NCI-H510A (cell line): ENCODE results near the gene FNDC3A.
"Not testable (repeated sequence)": the region's sequence is repeated elsewhere in the genome, so short reads cannot be mapped to it uniquely, and the experiment has no call there.

ENCODE experiments used
- DNase-seq: peaks from one replicate; lab custom pipeline; 2025; lab: John Stamatoyannopoulos, UW

The FNDC3A gene

DNA sequence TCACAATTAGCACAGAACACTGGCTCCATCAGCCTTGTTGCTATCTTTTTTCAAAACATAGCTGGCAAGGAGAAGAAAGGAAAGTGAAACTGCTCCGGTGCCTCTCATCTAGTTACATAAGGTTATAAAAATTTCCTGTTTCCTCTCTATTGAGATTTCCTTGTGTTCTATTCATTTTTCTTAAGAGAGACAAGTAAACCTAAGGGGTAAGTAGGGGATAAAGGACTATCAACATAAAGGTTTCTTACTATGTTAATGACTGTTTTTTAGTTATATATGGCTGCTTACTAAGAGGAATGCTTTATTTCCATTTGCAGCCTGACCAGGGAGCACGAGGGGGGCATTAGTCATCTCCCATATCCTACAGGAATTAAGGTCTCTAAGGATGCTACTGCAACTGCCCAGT lies 171.2 kb downstream of the FNDC3A start:
- no peak for DNase-seq

DNA sequence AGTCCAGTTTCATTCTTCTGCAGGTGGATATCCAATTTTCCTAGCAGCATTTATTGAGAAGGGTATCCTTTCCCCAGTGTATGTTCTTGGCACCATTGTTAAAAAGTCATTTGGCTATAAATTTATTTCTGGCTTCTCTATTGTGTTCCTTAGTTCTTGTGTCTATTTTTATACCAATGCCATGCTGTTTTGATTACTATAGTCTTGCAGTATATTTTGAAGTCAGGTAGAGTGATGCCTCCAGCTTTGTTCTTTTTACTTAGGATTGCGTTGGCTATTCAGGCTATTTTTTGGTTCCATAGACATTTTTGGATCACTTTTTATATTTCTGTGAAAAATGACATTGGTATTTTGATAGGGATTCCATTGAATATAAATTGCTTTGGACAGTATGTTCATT lies 172.7 kb downstream of the FNDC3A start:
- DNase-seq: no peak

DNA sequence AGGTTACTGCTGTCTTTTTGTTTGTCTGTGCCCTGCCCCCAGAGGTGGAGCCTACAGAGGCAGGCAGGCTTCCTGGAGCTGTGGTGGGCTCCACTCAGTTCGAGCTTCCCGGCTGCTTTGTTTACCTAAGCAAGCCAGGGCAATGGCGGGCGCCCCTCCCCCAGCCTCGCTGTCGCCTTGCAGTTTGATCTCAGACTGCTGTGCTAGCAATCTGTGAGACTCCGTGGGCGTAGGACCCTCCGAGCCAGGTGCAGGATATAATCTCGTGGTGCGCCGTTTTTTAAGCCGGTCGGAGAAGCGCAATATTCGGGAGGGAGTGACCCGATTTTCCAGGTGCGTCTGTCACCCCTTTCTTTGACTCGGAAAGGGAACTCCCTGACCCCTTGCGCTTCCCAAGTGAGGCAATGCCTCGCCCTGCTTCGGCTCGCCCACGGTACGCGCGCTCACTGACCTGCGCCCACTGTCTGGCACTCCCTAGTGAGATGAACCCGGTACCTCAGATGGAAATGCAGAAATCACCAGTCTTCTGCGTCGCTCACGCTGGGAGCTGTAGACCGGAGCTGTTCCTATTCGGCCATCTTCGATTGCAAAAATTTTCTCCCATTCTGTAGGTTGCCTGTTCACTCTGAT lies 182.4 kb downstream of the FNDC3A start:
- DNase-seq: not testable (repeated sequence)

DNA sequence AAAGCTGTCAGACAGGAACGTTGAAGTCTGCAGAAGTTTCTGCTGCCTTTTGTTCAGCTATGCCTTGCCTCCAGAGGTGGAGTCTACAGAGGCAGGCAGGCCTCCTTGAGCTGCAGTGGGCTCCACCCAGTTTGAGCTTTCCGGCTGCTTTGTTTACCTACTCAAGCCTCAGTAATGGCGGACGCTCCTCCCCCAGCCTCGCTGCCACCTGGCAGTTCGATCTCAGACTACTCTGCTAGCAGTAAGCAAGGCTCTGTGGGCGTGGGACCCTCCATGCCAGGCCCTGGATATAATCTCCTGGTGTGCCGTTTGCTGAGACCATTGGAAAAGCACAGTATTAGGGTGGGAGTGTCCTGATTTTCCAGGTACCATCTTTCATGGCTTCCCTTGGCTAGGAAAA lies 187.4 kb downstream of the FNDC3A start:
- DNase-seq: not testable (repeated sequence)

DNA sequence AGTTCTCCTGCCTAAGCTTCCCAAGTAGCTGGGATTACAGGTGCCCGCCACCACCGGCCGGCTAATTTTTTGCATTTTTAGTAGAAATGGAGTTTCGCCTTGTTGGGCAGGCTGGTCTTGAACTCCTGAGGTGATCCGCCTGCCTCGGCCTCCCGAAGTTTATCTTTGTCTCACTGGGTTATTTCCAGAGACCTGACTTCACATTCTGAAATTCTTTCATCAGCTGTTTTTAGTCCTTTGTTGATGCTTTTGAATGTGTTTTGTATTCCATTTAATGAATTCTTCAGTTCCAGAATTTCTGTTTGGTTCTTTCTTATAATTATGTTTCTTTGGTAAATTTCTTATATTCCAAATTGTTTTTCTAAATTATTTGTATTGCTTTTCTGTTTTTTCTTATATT lies 189.0 kb downstream of the FNDC3A start:
- DNase-seq: no peak

DNA sequence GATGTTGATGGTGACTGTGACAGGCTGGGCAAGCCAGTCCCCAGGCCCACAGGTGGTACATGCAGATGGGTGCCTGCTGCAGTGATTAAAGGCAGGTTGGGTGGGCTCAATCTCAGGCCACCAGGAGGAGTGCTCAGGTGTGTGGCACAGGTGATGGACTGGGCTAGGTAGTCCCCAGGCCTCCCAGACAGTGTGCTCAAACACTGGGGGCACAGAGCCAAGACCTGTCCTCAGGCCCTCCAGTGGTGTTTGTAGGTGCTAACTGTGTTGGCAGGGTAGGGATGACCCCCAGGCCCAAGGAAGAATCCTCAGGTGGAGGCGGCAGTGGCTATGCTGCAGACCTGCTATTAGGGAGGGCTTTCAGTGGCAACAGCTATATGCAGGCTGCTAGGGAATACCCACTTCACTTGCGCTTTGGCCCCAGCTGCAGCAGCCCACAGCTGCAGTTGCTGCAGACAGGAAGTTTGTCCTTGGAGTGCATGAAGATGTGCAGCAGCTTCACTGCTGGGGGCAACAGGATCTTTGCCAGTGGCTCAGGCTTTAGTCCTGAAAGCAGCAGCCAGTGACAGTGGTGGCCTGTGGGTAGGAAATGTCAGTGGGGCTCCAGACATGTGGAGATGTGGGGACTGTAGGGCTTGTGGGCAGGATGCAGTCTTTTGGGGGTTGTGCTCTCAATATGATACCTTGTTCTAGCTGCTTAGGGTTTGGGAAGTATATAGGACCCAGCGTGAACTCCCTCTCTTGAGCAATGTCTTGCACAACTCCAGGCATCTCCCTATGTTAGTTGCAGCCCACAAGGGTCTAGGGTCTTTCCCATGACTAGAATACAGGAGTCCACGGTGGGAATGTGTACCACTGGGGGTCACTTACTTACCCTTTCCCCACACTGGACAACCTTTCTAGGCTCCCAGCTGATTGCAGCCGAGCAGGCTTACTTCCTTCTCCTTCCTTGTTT lies 190.4 kb downstream of the FNDC3A start:
- DNase-seq: no peak

DNA sequence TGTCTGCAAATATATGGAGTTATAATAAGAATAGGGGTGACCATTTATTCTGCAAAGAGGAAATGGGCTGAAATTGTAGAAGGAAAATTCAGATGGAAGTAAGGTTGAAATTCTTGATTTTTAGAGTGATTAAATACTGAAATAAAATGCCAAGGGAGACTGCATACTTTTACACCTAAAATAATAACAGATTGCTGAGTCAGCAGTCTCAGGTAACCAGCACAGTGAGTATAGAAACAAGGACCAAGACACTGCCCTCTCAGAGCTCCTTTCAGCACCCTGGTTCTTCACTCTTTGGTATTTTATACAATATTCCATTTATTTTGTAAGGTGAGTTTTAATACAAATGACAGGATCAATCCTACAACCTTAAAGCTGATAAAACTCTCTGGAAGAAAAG lies 195.6 kb downstream of the FNDC3A start:
- no peak for DNase-seq

DNA sequence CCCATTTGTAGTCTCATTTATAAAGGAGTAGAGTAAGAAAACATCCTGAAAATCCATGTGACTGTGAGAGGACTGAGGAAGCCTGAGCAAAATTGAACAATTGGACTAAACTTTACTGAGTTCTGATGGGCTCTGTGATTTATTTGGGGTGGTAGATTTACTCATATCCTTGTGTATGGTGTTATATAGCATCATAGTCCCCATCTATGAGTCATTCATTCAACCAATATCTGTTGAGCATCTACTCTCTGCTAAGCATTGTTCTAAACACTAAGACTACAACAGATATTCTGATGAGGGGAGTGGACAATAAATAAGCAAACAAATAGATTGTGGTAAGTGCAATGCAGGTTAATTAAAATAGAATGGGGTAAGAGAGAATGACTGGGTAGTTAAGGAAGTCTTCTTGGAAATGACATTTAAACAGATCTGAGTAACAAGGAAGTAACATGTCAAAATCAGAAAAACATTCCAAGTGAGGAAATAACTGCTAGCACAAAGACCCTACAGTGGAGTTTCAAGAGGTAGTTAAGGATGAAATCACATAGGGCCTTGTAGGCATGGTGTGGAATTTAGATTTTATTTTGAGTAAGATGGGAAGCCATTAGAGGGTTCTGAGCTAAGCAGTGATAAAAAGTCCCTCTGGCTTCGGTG lies 208.1 kb downstream of the FNDC3A start:
- no peak for DNase-seq

DNA sequence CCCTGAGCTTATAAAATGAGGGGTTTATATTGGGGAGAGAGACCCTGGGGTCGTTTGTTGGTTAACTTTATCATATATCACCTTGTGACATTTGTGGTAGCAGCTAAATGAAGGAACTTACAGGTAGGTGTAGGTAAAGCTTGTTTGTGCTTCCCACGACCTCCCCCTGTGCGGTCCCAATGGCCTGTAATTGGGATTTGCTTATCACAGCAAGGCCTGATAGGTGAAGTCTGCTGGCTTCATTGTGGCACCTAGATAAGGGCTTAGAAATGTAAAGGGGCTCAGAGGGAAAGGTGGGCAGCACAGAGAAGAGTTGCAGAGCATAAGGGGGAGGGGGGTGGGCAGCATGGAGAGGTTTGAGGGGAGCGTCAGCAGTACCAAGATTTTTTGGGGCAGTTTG lies 208.9 kb downstream of the FNDC3A start:
- DNase-seq: no peak

DNA sequence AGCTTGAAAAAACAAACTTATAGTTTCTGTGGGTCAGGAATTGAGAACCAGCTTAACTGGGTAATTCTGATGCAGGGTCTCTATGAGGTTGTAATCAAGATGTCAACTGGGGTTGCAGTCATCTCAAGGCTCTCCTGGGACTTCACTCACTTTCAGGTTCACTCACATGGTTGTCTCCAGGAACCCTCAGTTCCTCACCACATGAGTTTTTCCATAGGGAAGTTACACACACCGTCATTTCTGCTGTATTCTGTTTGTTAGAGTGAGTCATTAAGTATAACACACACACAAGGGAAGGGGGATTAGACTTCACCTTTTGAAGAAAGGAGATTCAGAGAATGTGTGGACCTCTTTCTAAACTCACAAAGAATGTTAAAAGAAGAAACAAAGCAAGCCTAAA lies 209.6 kb downstream of the FNDC3A start:
- DNase-seq: no peak

DNA sequence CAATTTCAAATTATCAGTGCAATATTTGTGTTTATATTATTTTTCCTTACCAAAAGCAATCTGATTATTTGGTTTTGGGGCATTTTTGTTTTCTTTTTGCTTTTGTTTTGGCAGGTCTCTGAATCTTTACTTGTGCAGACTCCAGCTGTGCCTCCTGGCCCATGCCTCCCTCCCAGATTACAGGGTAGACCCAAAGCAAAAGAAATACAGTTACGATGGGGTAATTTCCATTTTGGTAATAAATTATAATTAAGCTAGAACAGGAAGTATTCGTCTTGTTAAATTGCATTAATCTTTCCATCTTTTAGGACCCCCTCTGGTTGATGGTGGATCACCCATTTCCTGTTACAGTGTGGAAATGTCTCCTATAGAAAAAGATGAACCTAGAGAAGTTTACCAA lies 215.2 kb downstream of the FNDC3A start:
- DNase-seq: no peak

DNA sequence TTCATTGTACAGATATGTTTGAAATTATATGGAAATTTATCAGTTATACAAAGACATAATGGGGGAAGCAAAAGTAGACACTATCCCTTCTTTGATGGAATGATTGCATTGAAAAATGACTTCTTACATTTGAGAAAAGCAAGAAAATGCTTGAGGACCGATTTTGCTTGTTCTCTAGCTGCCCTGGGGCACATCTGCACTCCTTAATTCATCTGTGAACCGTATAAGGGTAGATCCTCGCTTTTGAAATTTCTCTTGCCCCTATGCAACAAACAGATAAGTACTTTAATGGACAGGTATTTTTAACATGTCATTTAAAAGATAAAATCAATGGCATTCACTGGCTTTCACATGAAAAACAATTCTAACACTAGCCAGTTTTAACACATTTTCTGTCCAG lies 230.9 kb downstream of the FNDC3A start:
- no peak for DNase-seq

DNA sequence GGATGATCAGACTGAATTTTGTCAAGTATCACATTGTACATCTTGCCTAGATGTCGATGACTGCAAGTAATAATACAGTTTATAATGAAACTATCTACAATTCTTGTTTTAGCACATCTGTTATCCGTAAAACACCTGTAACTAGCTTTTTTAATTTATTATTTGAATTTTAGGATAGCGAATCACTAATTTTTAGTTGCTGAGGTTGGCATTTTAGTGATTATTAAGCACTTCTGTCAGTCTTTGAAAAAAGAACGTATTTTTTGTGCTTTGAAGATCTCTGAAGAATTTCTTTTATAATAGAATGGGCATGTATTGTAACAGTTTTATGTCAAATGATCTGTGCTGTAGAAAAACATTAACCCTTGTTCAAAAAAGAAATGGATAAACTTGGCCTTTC lies 232.9 kb downstream of the FNDC3A start:
- DNase-seq: no peak

DNA sequence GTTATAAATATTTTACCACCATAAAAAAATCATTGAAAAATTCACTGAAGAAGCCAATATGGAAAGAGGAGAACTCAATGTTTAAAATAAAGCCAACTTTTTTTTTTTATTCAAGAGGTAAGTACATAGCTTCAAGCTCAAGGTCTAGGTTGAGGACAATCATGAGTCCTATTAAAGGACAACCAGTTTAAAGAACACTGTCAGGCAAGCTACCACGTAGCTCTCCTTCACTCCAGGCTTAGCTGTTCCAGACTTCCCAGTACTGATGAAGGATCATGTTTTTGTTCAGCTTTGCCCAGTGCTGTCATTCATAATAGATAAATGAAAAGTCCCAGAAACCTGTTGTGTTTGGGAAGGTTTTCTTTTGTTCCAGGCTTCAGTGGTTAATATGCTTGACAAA lies 234.4 kb downstream of the FNDC3A start:
- no peak for DNase-seq

DNA sequence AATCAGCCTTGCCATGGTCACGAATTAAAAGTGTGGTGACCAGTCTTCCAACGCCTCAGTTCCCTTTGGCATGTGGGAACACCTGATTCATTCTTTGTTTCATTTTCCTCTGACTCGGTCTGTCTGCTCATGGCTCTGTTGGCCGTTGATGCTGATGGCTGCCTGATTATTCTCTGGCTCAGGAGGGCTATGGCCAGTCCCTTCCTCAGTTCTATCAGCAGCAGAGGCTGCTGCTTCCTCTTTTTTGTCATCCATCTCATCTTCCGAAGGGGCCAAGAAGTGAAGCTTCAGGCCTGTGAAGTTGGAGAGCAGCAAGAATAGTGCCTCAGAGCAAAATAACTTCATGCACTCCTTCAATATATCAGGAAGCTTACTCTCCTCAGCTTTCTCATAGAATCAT lies 235.0 kb downstream of the FNDC3A start:
- DNase-seq: no peak

DNA sequence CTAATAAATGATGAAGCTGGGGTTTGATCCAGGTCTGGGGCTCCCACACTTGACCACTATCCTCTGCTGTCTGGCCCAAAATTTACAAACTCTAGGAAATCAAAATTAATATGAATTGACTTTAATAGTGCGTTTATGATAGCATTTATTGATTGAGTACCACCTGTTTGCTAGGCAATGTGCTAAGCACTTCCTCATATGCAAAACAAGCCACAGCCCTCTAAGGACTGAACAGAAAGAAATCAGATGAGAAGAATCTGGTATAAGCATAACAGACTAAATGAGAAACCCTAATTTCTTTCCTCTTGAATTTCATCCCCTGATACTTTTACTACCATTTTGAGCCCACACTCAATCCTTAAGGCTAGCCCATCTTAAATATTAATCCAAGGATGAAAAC lies 237.8 kb downstream of the FNDC3A start:
- no peak for DNase-seq

DNA sequence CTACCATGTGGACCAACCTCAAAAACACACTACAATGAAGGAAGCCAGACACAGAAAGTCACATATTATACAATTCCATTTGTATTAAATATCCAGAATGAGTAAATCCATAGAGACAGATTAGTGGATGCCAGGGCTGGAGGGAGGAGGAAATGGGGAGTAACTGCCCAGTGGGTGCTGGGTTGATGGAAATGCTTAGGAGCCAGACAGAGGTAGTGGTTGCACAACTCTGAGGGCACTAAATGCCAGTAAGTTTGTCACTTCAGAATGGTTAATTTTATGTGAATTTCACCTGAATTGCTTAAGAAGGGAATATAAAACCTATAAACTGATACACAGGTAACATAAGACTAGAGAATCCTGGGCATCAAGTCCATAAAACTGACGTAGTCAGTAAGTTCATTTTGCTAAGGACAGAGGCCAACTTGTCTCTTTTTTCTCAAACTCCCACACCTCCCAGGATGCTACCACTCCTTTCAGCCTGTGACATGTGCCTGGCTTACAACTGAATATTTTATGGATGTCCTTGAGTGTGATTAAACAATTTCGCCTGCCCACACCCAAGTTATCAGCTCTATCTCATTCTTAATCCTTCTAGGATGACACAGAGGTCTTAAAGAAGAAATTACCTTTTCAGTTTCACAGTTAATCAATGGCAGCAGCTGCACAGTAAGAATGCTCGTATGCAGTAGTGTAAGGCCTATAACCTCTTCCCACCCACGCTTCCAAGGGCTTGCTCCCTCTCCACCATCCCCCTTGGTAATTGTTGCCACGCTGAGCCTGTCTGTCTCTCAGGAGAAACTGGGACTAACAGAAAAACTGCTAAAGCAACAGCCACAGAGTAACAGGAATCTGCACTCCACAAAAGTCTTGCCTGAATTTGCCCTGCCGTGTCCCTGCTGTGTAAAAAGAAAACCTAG lies 238.5 kb downstream of the FNDC3A start:
- DNase-seq: no peak

DNA sequence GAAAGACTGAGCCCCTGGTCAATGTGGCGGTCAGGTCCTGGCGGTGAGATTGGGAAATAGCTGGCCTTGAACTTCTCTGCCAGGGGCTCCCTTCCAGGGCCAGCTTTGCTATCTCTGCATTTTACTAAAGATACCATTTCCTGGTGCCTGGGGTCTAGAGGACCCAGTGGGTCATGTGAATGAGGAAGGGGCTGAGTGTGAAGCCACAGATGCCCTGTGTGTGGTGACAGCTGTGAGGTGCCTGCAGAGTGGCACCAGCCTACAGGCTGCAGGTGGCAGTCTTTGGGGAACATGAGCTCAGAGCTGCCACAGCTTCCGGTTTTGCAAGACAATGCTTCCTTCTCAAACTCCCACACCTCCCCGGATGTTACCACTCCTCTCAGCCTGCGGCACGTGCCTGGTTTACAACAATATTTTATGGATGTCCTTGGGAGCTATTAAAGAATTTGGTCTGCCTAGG lies 239.2 kb downstream of the FNDC3A start:
- no peak for DNase-seq

DNA sequence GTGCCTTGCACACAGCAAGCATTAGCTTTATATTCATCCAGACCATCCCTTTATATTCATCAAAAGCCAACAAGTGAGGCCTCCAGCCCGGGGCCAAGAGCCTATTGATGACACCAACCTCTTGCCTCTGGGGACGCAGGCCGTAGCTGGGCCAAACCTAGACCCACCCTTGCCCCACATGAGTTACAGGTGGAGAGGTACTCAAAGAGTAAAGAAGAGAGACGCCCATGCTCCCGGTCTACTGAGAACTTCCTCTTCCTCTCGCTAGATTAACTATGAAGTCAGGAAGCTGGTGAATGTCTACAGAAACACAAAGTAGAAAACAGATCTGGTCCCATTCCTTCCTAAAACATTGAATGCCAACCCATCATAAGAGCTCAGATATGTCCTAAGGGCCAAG lies 240.6 kb downstream of the FNDC3A start:
- DNase-seq: no peak

DNA sequence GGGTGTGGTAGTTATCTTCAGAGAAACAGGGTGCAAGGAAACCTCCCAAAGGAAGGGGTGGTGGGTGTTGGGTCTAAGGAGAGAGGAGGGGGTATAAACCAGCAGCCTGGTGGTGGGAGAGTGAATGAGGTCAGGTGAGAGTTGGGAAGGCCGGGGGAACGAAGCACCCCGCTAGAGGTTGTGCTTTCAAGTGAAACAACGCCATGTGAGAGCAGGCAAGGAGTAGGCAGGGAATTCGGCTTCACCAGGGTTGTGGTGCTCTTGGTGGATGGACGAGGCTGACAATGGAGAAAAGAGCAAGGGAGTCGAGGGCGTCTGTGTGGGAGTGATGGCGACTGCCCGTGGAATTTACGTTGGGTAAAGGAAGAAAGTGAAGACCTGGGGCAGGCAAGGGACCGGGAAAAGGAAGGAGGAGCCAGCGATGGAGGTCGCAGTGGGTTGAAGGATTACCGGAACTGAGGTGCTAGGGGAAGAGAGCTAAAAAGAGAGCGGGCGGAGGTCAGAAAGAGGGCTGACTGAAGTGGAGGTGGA lies 242.3 kb downstream of the FNDC3A start:
- no peak for DNase-seq

DNA sequence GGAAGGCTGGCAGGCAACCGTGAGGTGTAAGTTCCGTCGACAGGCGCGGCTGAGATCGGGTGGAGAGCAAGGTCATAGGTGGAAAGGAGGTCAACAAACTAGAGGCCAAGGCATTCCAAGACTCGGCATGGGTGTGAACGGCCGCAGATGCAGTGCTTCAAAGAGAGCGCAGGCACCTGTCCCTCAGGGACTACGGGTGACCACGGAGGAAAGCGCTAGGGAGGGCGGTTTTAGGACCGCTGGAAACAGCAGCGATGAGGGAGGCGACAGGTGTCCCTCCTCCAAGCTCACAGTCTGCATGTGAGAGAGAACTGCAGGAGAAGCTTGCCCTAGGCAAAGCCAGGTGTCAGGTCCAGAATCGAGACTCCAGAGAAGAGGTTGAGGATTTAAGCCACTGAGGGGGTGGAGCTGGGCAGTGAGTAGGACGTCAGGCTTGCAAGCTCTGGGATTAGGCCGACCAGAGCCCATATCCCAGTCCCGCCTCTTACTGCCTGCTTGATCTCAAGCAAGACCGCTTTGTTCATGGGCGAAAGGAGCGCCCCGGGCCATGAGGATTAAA lies 242.9 kb downstream of the FNDC3A start:
- DNase-seq: no peak
